Aorta (tissue), 5 donors: Measurements from ENCODE around the gene YWHAG. TPM values are rescaled to one million over a fixed set of nuclear protein-coding genes. Genes with fewer than 3 reads are reported as not detected.
"Not testable (repeated sequence)": the region's sequence is repeated elsewhere in the genome, so short reads cannot be mapped to it uniquely, and the experiment has no call there.

Source experiments
- ATAC-seq: fragments of 200-7000 bp; cut with Tn5 transposase; one replicate; pipeline ENCODE4 v1.9.1; 2022; ENCODE audit warnings: moderate library complexity; ENCODE audit not compliant: low FRiP score
- DNase-seq, 2 donors: peaks; one replicate each; pipeline ENCODE4 v3.0.0-alpha.2; 2020
- H3K27ac ChIP-seq, 2 donors: one replicate each; pipeline ENCODE4 v1.5.1; 2013; ENCODE audit warnings: low read length in 2 of 2, mild to moderate bottlenecking in 2 of 2, moderate library complexity in 2 of 2, control low read depth in 1 of 2, inconsistent platforms in 1 of 2, low read depth in 1 of 2
- H3K27me3 ChIP-seq, 2 donors: one replicate each; pipeline ENCODE4 v1.6.1; 2013; ENCODE audit warnings: control low read depth in 1 of 2, low read length in 1 of 2, mild to moderate bottlenecking in 1 of 2, moderate library complexity in 1 of 2; ENCODE audit not compliant: insufficient read depth in 2 of 2, control insufficient read depth in 1 of 2
- H3K36me3 ChIP-seq, 2 donors: one replicate each; pipeline ENCODE4 v1.6.1; 2013; ENCODE audit warnings: control low read depth in 1 of 2, low read length in 1 of 2, mild to moderate bottlenecking in 1 of 2; ENCODE audit not compliant: insufficient read depth in 2 of 2, control insufficient read depth in 1 of 2
- H3K4me1 ChIP-seq, 2 donors: one replicate each; pipeline ENCODE4 v1.6.1; 2013; ENCODE audit warnings: low read length in 2 of 2, control low read depth in 1 of 2, mild to moderate bottlenecking in 1 of 2, moderate library complexity in 1 of 2; ENCODE audit not compliant: insufficient read depth in 2 of 2, control insufficient read depth in 1 of 2
- H3K4me3 ChIP-seq, 2 donors: one replicate each; pipeline ENCODE4 v1.5.1; 2013; ENCODE audit warnings: low read length in 2 of 2, control low read depth in 1 of 2, mild to moderate bottlenecking in 1 of 2
- H3K9me3 ChIP-seq: one replicate; pipeline ENCODE4 v1.6.1; 2013; ENCODE audit warnings: mild to moderate bottlenecking, low read length; ENCODE audit not compliant: control insufficient read depth
- WGBS, 2 donors: extraction: QIAGEN DNeasy Blood & Tissue Kit; methylation state at CpG; one replicate each; pipeline ENCODE4 v1.1.7; 2013; 5-methylcytosine and 5-hydroxymethylcytosine counted together
- intact Hi-C, 2 donors: fragments of 100-400 bp; cut with DNase I; formaldehyde crosslinking; loops; one replicate each; pipeline versions ENCODE4 v1.14.2 to v1.15.0; 2022
- polyA plus RNA-seq, 2 donors: library from polyadenylated mRNA; stranded (reverse); fragments of 200-250 nt; gene quantifications; one replicate each; pipeline ENCODE4 v1.2.3, GENCODE V29; 2013
- total RNA-seq, 2 donors: library from RNA; stranded (reverse); fragmentation: NEBNext Ultra II Directional; extraction: Animal tissue kit (Norgen Biotek cat#: 25700); gene quantifications; one replicate each; pipeline ENCODE4 v1.2.1, GENCODE V29; 2021
- donor health status: healthy with polysubstance abuse.
- donor health status: Bipolar disorder and iron deficiency.
- donor health status: DM: no; HTN: no; CAD: no.
- donor health status: DM: no; HTN: no; CAD: no.
- donor health status: DM: yes; HTN: yes; CAD: no.

YWHAG gene
- total and polyA plus RNA-seq, 4 donors, result 40.0 to 121 (median 81.1) TPM

DNA sequence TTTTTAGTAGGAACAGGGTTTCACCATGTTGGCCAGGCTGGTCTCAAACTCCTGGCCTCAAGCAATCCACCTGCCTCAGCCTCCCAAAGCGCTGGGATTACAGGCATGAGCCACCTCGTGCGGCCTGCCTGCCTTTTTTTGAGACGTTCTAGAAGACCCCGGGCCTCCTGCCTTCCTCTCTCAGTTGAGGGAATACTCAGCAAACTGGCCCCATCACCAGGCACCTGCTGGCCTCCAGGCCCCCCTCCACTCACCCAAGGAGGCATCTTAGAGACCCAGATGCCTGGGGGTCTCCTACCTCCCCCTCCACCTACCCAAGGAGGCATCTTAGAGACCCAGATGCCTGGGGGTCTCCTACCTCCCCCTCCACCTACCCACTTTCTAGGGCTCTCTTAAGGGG, 65.9 kb downstream of the YWHAG start:
- DNase-seq, H3K36me3 ChIP-seq, H3K9me3 ChIP-seq, intact Hi-C loops, H3K4me1 ChIP-seq, H3K27me3 ChIP-seq, ATAC-seq, H3K4me3 ChIP-seq: not testable (repeated sequence)
- WGBS, 2 donors, result 76 to 78% methylated on average over 5 of the region's 5 CpGs
- H3K27ac ChIP-seq, result peak overlapping the region; percentile 47 to 93

DNA sequence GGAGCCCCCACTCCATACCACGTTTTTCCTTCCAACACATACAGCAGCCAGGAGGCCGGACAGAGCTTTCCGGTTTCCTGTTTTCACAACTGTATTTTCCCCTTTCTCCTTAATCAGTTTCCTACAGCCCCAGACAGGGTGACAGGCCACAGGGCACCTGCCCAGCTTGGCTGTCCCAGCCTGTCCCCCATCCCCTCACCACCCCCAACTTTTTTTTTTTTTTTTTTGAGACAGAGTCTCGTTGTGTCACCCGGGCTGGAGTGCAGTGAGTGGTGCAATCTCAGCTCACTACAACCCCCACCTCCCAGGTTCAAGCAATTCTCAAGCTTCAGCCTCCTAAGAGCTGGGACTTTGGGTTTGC, 66.6 kb downstream of the YWHAG start:
- Histone ChIP-seq H3K27ac (peak overlapping the region; percentile 78 to 93), H3K36me3 (no peaks in the 10 kb centered on the region), H3K27me3 (no peaks in the 10 kb centered on the region), H3K9me3 (no peaks in the 10 kb centered on the region), H3K4me1 (peaks cover 0 to 3% of the 10 kb centered on the region in 2 donors), H3K4me3 (peak overlapping the region in 1 of 2 donors; percentile 37)
- 0% methylated on average over 5 of the region's 5 CpGs for WGBS, 2 donors
- DNase-seq (no peak), ATAC-seq (peak; percentile 27)
- intact Hi-C loops, result no loop called here

DNA sequence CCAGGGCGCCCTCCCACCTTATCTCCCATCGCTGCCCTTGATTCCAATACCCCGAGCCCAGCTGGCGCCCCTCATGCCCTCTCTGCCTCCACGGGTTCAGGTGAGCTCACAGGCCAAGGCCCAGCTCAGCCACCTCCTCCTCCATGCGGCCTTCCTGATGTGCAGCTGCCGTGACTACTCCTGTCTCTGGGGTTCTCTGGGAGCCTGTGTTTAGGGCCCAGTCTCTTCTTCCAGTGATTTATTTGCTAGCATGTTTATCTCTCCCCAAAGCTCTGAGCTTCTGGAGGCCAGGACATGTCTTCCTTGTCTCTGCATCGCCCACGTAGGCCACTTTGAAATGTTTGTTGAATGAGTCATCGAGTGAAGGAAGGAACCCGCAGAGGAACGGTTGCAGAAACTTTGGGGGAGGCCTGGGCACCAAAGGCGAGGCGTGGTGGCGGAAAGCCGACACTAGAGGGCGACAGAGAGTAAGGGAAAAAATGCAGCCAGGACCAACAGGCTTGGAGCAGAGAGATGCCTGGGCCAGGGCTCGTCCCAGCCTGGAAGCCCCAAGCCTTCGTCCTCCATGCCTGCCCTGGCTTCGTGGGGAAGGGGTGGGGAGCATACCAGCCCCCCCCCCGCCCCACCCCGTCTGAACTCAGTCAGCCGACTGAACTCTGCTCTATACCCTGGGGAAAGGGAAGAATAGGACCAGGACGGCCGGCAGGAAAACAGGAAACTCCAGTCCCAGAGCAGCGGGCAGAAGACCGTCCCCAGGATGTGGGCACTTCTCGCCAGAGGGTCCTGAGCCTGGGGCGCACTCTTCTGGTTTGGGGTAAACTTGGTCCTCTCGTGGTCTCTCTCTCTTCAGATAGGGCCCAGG, 67.2 kb downstream of the YWHAG start:
- peak overlapping the region; percentile 89 to 93 for H3K27ac ChIP-seq
- 14 to 15% methylated on average over 30 of the region's 30 CpGs for WGBS, 2 donors
- H3K4me1 ChIP-seq, result peaks cover 0 to 3% of the 10 kb centered on the region in 2 donors
- ATAC-seq (peak; percentile 88), DNase-seq (peak; percentile 93 to 97)
- intact Hi-C loops, result loop anchor here (1.0 to 2.0 kb wide), 2 partner anchors 23 kb away; no protein-coding TSS in a partner anchor
- no peaks in the 10 kb centered on the region for H3K27me3 ChIP-seq
- H3K36me3 ChIP-seq, result no peaks in the 10 kb centered on the region
- peak overlapping the region in 1 of 2 donors; percentile 37 for H3K4me3 ChIP-seq
- no peaks in the 10 kb centered on the region for H3K9me3 ChIP-seq

DNA sequence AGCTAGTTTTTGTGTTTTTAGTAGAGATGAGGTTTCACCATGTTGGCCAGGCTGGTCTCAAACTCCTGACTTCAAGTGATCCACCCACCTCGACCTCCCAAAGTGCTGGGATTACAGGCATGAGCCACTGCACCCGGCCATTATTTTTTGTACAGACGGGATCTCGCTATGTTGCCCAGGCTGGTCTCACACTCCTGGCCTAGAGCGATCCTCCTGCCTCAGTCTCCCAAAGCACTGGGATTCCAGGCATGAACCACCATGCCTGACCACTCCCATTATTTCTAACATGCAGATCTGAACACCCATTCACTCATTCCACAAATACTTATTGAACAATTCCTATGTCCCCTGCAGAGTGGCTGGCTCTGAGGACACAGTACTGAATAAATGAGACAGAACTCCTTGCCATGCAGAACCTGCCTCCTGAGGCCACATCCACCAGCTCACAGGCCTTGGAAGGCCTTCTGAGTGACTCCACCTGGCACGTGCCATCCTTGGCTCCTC, 67.9 kb downstream of the YWHAG start:
- peak in 1 of 2 donors; percentile 50 for DNase-seq
- not testable (repeated sequence) for H3K9me3 ChIP-seq, H3K4me3 ChIP-seq, H3K36me3 ChIP-seq, ATAC-seq, H3K27me3 ChIP-seq, H3K4me1 ChIP-seq
- 79 to 89% methylated on average over 6 of the region's 6 CpGs for WGBS, 2 donors
- intact Hi-C loops, result loop anchor here (1.0 to 2.0 kb wide), 2 partner anchors 23 to 24 kb away; no protein-coding TSS in a partner anchor
- H3K27ac ChIP-seq, result peak overlapping the region in 1 of 2 donors; percentile 89

DNA sequence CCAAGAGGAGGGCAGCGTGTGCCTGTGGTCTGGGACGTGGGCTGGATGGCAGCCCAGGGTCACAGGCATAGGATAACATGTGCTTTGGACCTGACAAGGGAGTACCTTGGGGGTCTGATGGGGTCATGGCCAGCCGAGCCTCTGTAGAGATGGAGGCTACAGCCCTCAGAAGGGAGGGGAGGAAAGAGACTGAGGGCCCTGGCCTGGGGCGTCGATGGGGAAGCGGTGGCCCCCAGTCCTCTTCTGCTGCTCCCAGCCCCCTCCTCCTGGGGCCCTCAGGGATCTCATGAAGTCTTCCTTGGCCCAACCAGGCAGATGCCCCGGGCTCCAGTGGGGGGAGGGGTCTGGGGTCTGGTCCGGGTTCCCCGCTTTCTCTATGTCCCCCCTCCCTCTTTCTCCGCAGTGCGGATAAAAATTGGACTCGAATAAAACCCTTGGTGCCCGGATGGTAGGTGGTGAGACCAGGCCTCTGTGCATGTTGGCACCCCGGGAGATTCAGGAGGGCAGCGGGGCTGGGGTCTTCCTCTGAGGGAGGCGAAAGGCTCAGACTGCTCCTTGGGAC, 71.9 kb downstream of the YWHAG start:
- Histone ChIP-seq H3K27me3 (no peaks in the 10 kb centered on the region), H3K4me3 (no peak overlapping the region), H3K36me3 (no peaks in the 10 kb centered on the region), H3K9me3 (no peaks in the 10 kb centered on the region), H3K4me1 (no peaks in the 10 kb centered on the region), H3K27ac (no peak overlapping the region)
- DNase-seq (no peak), ATAC-seq (no peak)
- intact Hi-C loops, result loop anchor here (5.0 to 10.0 kb wide), 2 partner anchors 110 to 112 kb away; no protein-coding TSS in a partner anchor
- WGBS, 2 donors, result 89 to 95% methylated on average over 16 of the region's 16 CpGs

DNA sequence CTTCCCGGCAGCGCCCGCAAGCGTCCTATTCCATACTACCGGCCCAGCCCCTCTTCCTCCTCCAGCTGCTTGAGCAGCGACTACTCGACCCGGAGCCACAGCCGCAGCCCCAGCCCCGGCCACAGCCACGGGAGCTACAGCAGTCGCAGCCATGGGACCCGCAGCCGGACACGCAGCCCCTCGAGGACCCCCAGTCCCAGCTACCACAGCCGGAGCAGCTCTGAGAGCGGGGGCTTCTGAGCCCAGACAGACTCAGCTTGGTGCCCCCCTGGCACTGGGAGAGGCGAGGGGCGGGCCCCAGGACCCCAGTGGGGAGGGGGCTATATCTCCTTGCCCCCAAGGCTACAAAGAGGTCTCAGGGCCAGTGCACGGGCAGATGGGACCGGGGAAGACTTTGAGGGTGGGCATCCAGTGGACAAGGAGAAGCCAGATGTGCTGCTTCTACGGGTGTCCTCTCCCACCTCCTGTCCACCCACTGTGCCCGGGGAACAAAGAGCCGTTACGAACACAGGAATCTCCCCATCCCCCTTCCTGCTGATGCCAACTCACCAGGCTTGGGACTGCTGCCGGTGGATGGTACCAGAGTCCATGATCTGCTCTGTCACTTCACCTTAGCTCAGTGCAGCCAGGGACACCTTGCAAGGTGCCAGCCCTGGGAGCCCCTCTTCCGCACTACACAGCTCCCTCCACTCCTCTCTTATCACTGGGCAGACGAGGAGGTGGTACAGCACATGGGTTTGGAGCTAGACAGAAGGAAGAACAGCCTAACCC, 73.0 kb downstream of the YWHAG start:
- ATAC-seq, result no peak
- intact Hi-C loops, result loop anchor here (5.0 to 10.0 kb wide), 2 partner anchors 108 to 111 kb away; no protein-coding TSS in a partner anchor
- Histone ChIP-seq H3K36me3 (no peaks in the 10 kb centered on the region), H3K4me3 (no peak overlapping the region), H3K27ac (no peak overlapping the region), H3K9me3 (no peaks in the 10 kb centered on the region), H3K27me3 (no peaks in the 10 kb centered on the region), H3K4me1 (no peaks in the 10 kb centered on the region)
- DNase-seq, result peak; percentile 46 to 76
- WGBS, 2 donors, result 81 to 82% methylated on average over 29 of the region's 29 CpGs

DNA sequence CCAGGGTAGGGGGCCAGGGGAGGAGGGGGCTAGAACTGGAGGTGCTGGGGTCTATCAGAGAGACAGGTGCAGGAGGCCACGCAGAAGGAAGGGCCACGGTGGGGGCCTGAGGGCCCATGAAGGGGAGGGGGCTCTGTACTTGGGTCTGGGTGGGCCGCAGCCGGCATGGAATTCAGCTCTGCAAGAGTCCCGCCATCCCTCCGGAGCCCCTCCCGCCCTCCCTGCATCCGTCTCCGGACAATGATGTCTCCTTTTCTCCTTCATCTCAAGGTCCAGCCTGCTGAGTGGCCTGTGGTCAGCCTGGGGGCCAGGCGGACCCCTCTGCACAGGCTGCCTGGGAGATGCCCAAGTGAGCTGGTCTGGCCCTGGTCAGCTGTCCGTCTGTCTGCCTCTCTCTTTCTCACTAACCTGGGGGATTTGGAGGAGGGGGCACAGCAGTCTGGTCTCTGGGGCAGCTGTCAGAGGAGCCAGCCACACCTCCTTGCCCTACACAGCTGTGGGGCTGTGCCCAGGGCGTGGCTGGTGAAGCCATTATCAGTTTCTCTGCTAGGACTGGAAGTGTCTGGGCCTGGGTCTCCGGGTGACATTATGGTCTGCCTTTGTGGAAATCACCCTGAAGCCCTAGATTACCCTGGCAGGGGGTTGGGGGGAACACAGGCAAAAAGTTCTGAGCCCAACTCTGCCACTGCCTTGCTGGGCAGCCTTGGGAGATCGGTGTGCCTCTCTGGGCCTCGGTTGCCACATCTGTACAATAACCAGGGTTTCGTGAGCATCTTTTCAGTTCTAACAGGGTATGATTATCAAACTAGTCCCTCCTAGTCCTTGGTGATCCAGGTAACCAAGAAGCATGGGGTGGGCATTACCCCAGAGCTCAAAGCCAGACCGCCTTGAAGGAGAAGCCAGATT, 75.3 kb downstream of the YWHAG start:
- no peaks in the 10 kb centered on the region for H3K9me3 ChIP-seq
- H3K27me3 ChIP-seq, result no peaks in the 10 kb centered on the region
- H3K4me1 ChIP-seq, result no peaks in the 10 kb centered on the region
- H3K27ac ChIP-seq, result no peak overlapping the region
- no peak overlapping the region for H3K4me3 ChIP-seq
- 73 to 75% methylated on average over 17 of the region's 17 CpGs for WGBS, 2 donors
- intact Hi-C loops, result loop anchor here (5.0 to 10.0 kb wide), 2 partner anchors 34 to 109 kb away; no protein-coding TSS in a partner anchor
- ATAC-seq, result peak; percentile 5
- H3K36me3 ChIP-seq, result no peaks in the 10 kb centered on the region
- peak in 1 of 2 donors; percentile 73 for DNase-seq
